ENCODE measurements around the gene COX5A.
"Not testable (repeated sequence)": the region's sequence is repeated elsewhere in the genome, so short reads cannot be mapped to it uniquely, and the experiment has no call there.

GRCh38 chr15:74935193-74935592, 2.7 kb downstream of the COX5A start:
- TF ChIP-seq FOXM1 (IDR thresholded peaks at IDR 0.05; ENCODE audit: borderline replicate concordance); L3MBTL2 (conservative IDR thresholded peaks at IDR 0.05); ELF4 (IDR thresholded peaks at IDR 0.05); PKNOX1 (IDR thresholded peaks at IDR 0.05); SP1 (IDR thresholded peaks at IDR 0.05); ARNT (IDR thresholded peaks at IDR 0.05); SUZ12 (IDR thresholded peaks at IDR 0.05); BHLHE40 (IDR thresholded peaks at IDR 0.05; ENCODE audit: borderline replicate concordance); LEF1 (IDR thresholded peaks at IDR 0.05; ENCODE audit: borderline replicate concordance); CTBP1 (IDR thresholded peaks at IDR 0.05; ENCODE audit: borderline replicate concordance): not testable (repeated sequence)

Measured in HEK293T (cell line).